HG03571 (cell line): ENCODE data around the gene TTYH2.

Experiments
- ATAC-seq: cut with Tn5 transposase; IDR thresholded peaks from one replicate; pipeline ENCODE4 v1.9.1; 2021; ENCODE audit not compliant: unreplicated experiment

Gene TTYH2

GRCh38 chr17:74233937-74234336 is 20.6 kb downstream of the TTYH2 start:
- no peak for ATAC-seq

- ATAC-seq = no peak
These were observed 21.1 kb downstream of the TTYH2 start for GRCh38 chr17:74234486-74234885.

GRCh38 chr17:74235040-74235581 is 21.7 kb downstream of the TTYH2 start:
- ATAC-seq = no peak

- no peak for ATAC-seq
These were observed 22.6 kb downstream of the TTYH2 start for GRCh38 chr17:74235911-74236371.

- no peak for ATAC-seq
These were observed 23.9 kb downstream of the TTYH2 start for GRCh38 chr17:74237321-74237720.

- ATAC-seq = no peak
These were observed 25.8 kb downstream of the TTYH2 start for GRCh38 chr17:74239172-74239571.

- ATAC-seq = no peak
These were observed 27.3 kb downstream of the TTYH2 start for GRCh38 chr17:74240618-74241205.

- no peak for ATAC-seq
These were observed 28.1 kb downstream of the TTYH2 start for GRCh38 chr17:74241431-74241830.

- ATAC-seq = no peak
These were observed 28.5 kb downstream of the TTYH2 start for GRCh38 chr17:74241847-74242246.

GRCh38 chr17:74243013-74243755 is 29.8 kb downstream of the TTYH2 start:
- no peak for ATAC-seq

GRCh38 chr17:74244128-74244527 is 30.8 kb downstream of the TTYH2 start:
- ATAC-seq = no peak

GRCh38 chr17:74244548-74244947 is 31.2 kb downstream of the TTYH2 start:
- no peak for ATAC-seq

GRCh38 chr17:74245145-74245831 is 31.9 kb downstream of the TTYH2 start:
- no peak for ATAC-seq

- ATAC-seq = no peak
These were observed 32.5 kb downstream of the TTYH2 start for GRCh38 chr17:74245871-74246270.

GRCh38 chr17:74249590-74250270 is 36.4 kb downstream of the TTYH2 start:
- no peak for ATAC-seq

- ATAC-seq = no peak
These were observed 37.1 kb downstream of the TTYH2 start for GRCh38 chr17:74250324-74250995.

GRCh38 chr17:74251051-74251450 is 37.7 kb downstream of the TTYH2 start:
- ATAC-seq = no peak

GRCh38 chr17:74251569-74251968 is 38.2 kb downstream of the TTYH2 start:
- ATAC-seq = no peak

- no peak for ATAC-seq
These were observed 38.8 kb downstream of the TTYH2 start for GRCh38 chr17:74252211-74252610.

GRCh38 chr17:74253036-74253435 is 39.7 kb downstream of the TTYH2 start:
- ATAC-seq = no peak

GRCh38 chr17:74257311-74257710 is 43.9 kb downstream of the TTYH2 start:
- ATAC-seq = no peak
